ENCODE measurements around the gene SBF2. TPM values are rescaled to one million over a fixed set of nuclear protein-coding genes. Genes with fewer than 3 reads are reported as not detected.

Gene SBF2
- total and polyA plus RNA-seq, 2 donors (not counting 3 experiments of a cell fraction or from before 2014, with no cell fraction given), result 15.4 to 42.4 TPM

- dilution Hi-C loops (cut with MboI; ENCODE audit: extremely low pct_ligation_motif_present, low sequenced_read_pairs), result no loop called here
- H4K20me1 ChIP-seq (replicated peaks; ENCODE audit: control insufficient read depth, extremely low read depth, insufficient read depth, low read length), result no peaks in the 10 kb centered on the region
These were observed 186.5 kb downstream of the SBF2 start for GRCh38 chr11:10107497-10107896.

More at GRCh38 chr11:10107497-10107896, 186.5 kb downstream of the SBF2 start:
- CTCF ChIA-PET, result no interaction called here
- Histone ChIP-seq H3K9ac (replicated peaks; ENCODE audit: extremely low read depth, insufficient read depth, low read length) (no peak overlapping the region), H3K27me3 (ENCODE audit: control insufficient read depth in 2 of 2, insufficient read depth in 2 of 2, low read length in 2 of 2) (no peaks in the 10 kb centered on the region), H3K9me3 (replicated peaks; ENCODE audit: control insufficient read depth, insufficient read depth, low read length) (no peaks in the 10 kb centered on the region), H3K4me1 (ENCODE audit: control insufficient read depth, extremely low read depth, insufficient read depth, low read length) (no peaks in the 10 kb centered on the region), H3K9me1 (replicated peaks; ENCODE audit: control insufficient read depth, extremely low read depth, insufficient read depth, low read length) (peaks cover 2% of the 10 kb centered on the region), H3K27ac (ENCODE audit: insufficient read depth, low read depth, low read length) (no peak overlapping the region), H3K79me2 (ENCODE audit: control insufficient read depth, insufficient read depth, low read length) (no peaks in the 10 kb centered on the region), H2AFZ (ENCODE audit: low read depth, low read length) (no peak overlapping the region), H3K4me2 (ENCODE audit: insufficient read depth, low read length) (no peak overlapping the region), H3K36me3 (ENCODE audit: control insufficient read depth in 2 of 2, extremely low read depth in 1 of 2, insufficient read depth in 2 of 2, low read length in 2 of 2) (no peaks in the 10 kb centered on the region), H3K4me3 (replicated peaks in 1 of 3; ENCODE audit: insufficient read depth in 1 of 3, low read depth in 1 of 3, low read length in 3 of 3) (no peak overlapping the region)
- POLR2A ChIA-PET, result no interaction called here
- intact Hi-C loops (cut with micrococcal nuclease), result no loop called here
- BruUV-seq (replicated peaks), result no TSS peak
- TF ChIP-seq GATA2 (IDR thresholded peaks at IDR 0.05; ENCODE audit: insufficient read depth, insufficient read length, low read depth, low read length) (no peak), FOS (IDR thresholded peaks at IDR 0.05; ENCODE audit: borderline replicate concordance, insufficient read depth, low read length) (no peak), MAX (IDR thresholded peaks at IDR 0.05; ENCODE audit: insufficient read depth, insufficient read length) (no peak), EZH2 (IDR thresholded peaks at IDR 0.05; ENCODE audit: borderline replicate concordance, low read depth, low read length, severe bottlenecking) (no peak), MYC (IDR thresholded peaks at IDR 0.05; ENCODE audit: low read depth, low read length) (no peak), POLR2AphosphoS5 (IDR thresholded peaks at IDR 0.05; ENCODE audit: insufficient read depth, low read depth, low read length) (no peak), JUN (IDR thresholded peaks at IDR 0.05; ENCODE audit: borderline replicate concordance, insufficient read depth, insufficient read length, low read depth) (no peak), CTCF (IDR thresholded peaks at IDR 0.05; ENCODE audit: extremely low read depth in 1 of 2, insufficient read depth in 1 of 2, low read depth in 1 of 2, low read length in 2 of 2) (no peak), POLR2A (IDR thresholded peaks at IDR 0.05; ENCODE audit: low read depth, low read length) (no peak)
- FAIRE-seq, result no peak
- DNase-seq (ENCODE audit: low read depth, low spot score), result no peak
